ENCODE data around the gene KANSL3.
"Not testable (repeated sequence)": the region's sequence is repeated elsewhere in the genome, so short reads cannot be mapped to it uniquely, and the experiment has no call there.

KANSL3 gene

DNA sequence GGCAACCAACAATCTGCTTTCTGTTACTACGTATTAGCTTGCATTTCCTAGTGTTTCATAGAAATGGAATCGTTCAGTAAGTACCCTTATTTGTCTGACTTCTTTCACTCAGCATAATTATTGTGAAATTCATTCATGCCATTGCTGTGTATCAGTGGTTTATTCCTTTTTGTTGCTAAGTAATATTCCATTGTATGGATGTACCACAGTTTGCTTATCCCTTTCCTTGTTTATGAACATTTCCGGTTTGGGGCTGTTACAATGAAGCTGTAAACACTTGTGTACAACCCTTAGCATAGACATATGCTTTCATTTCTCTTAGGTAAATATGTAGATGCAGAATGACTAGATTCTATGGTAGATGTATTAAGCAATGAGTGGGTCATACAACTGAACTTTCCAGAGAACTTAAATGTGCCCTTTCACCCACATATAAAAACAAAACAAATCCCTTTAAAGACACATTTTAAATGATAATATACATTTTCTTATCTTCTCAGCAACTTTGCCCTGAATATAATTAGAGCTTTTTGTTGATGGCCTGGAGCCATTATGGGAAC, 26.3 kb upstream of the KANSL3 start:
- no peaks in the 10 kb centered on the region for H3K36me3 Mint-ChIP-seq
- DNase-seq (ENCODE audit: low spot score in 2 of 2): no peak
- H3K27ac Mint-ChIP-seq: no peak overlapping the region
- H3K4me3 Mint-ChIP-seq: no peak overlapping the region
- no peak for ATAC-seq
- H3K9me3 Mint-ChIP-seq: no peaks in the 10 kb centered on the region
- no peaks in the 10 kb centered on the region for H3K4me1 Mint-ChIP-seq

DNA sequence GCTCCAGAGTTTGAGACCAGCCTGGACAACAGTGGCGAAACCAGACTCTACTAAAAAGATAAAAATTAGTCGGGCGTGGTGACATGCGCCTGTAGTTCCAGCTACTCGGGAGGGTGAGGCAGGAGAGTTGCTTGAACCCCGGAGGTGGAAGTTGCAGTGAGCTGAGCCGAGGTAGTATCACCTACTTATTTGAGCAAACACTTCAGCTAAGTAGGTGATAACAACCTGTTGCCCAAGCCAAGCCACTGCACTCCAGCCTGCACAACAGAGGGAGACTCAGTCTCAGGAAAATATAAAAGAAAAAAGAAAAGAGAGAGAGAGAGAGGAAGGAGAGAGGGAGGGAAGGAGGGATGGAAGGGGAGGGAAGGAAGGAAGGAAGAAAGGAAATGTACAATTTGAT, 25.7 kb upstream of the KANSL3 start:
- no peaks in the 10 kb centered on the region for H3K4me1 Mint-ChIP-seq

GRCh38 chr2:96663177-96663576, 25.1 kb upstream of the KANSL3 start:
- DNase-seq (ENCODE audit: low spot score in 2 of 2) (no peak), ATAC-seq (no peak)
- no peak overlapping the region for H3K4me3 Mint-ChIP-seq
- H3K9me3 Mint-ChIP-seq: no peaks in the 10 kb centered on the region
- H3K36me3 Mint-ChIP-seq: no peaks in the 10 kb centered on the region
- H3K4me1 Mint-ChIP-seq: no peaks in the 10 kb centered on the region
- no peak overlapping the region for H3K27ac Mint-ChIP-seq

More for the DNA sequence above, 25.7 kb upstream of the KANSL3 start:
- H3K9me3 Mint-ChIP-seq: no peaks in the 10 kb centered on the region
- H3K27ac Mint-ChIP-seq: no peak overlapping the region
- DNase-seq (ENCODE audit: low spot score in 2 of 2): no peak
- H3K36me3 Mint-ChIP-seq: no peaks in the 10 kb centered on the region
- H3K4me3 Mint-ChIP-seq: no peak overlapping the region
- no peak for ATAC-seq

GRCh38 chr2:96662360-96662759, 24.2 kb upstream of the KANSL3 start:
- DNase-seq (ENCODE audit: low spot score in 2 of 2) (no peak), ATAC-seq (no peak)
- Mint-ChIP-seq H3K4me3 (no peak overlapping the region), H3K4me1 (no peaks in the 10 kb centered on the region), H3K36me3 (no peaks in the 10 kb centered on the region), H3K27ac (no peak overlapping the region), H3K9me3 (no peaks in the 10 kb centered on the region)

DNA sequence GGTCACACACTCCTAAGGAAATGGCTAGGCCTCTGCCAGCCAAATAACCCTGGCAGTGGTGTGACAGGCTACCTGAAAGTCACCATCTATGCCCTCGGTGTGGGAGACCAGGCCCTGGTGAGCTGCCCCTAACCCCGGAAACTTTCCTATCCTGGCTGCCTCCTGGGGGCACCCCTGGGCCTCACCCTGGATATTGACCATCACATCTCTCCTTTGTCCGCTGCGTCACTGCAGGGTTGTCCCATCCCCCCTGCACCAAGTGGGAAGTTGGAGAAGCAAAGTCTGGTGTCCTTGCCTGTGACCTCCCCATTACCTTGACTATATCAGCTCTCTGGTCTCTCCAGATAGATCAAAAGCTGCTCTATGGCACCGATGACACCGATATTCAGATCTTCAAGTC, 23.2 kb upstream of the KANSL3 start:
- H3K27ac Mint-ChIP-seq: no peak overlapping the region
- ATAC-seq: no peak
- DNase-seq (ENCODE audit: low spot score in 2 of 2): no peak
- H3K4me3 Mint-ChIP-seq: no peak overlapping the region
- H3K9me3 Mint-ChIP-seq: no peaks in the 10 kb centered on the region
- H3K4me1 Mint-ChIP-seq: no peaks in the 10 kb centered on the region
- H3K36me3 Mint-ChIP-seq: no peaks in the 10 kb centered on the region

- Mint-ChIP-seq H3K36me3 (no peaks in the 10 kb centered on the region), H3K27ac (no peak overlapping the region), H3K4me1 (no peaks in the 10 kb centered on the region), H3K4me3 (no peak overlapping the region), H3K9me3 (no peaks in the 10 kb centered on the region)
- ATAC-seq (no peak), DNase-seq (ENCODE audit: low spot score in 2 of 2) (no peak)
These were observed 18.4 kb upstream of the KANSL3 start for GRCh38 chr2:96656540-96656939.

- Mint-ChIP-seq H3K27ac (no peak overlapping the region), H3K4me3 (no peak overlapping the region), H3K4me1 (no peaks in the 10 kb centered on the region), H3K9me3 (no peaks in the 10 kb centered on the region), H3K36me3 (no peaks in the 10 kb centered on the region)
- ATAC-seq (no peak), DNase-seq (ENCODE audit: low spot score in 2 of 2) (no peak)
These were observed 17.4 kb upstream of the KANSL3 start for GRCh38 chr2:96655526-96655925.

DNA sequence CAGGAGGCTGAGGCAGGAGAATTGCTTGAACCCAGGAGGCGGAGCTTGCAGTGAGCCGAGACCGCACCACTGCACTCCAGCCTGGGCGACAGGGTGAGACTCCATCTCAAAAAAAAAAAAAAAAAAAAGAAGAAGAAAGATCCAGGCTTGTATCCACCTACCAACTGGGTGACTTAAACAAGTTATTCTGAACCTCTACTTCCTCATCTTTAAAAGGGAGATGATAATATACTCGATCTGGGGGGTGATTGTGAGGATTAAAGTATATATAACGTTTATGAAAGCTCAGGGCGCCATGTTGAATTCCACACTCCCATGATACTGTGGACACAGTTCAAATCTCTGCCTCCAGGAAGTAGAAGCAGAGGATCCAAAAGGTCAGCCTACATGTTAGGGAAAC, 16.7 kb upstream of the KANSL3 start:
- DNase-seq (ENCODE audit: low spot score in 2 of 2); H3K4me3 Mint-ChIP-seq; H3K4me1 Mint-ChIP-seq; H3K36me3 Mint-ChIP-seq; H3K9me3 Mint-ChIP-seq; H3K27ac Mint-ChIP-seq; ATAC-seq: not testable (repeated sequence)

GRCh38 chr2:96651793-96652192, 13.7 kb upstream of the KANSL3 start:
- DNase-seq (ENCODE audit: low spot score in 2 of 2): no peak
- Mint-ChIP-seq H3K36me3 (no peaks in the 10 kb centered on the region), H3K9me3 (no peaks in the 10 kb centered on the region), H3K27ac (no peak overlapping the region), H3K4me1 (no peaks in the 10 kb centered on the region), H3K4me3 (no peak overlapping the region)
- no peak for ATAC-seq

GRCh38 chr2:96649342-96649741, 11.2 kb upstream of the KANSL3 start:
- Mint-ChIP-seq H3K36me3 (no peaks in the 10 kb centered on the region), H3K9me3 (no peaks in the 10 kb centered on the region), H3K27ac (no peak overlapping the region), H3K4me1 (no peaks in the 10 kb centered on the region), H3K4me3 (no peak overlapping the region)
- ATAC-seq (no peak), DNase-seq (ENCODE audit: low spot score in 2 of 2) (no peak)

- Mint-ChIP-seq H3K9me3 (no peaks in the 10 kb centered on the region), H3K4me1 (no peaks in the 10 kb centered on the region), H3K36me3 (no peaks in the 10 kb centered on the region), H3K27ac (no peak overlapping the region), H3K4me3 (no peak overlapping the region)
- DNase-seq (ENCODE audit: low spot score in 2 of 2): no peak
- no peak for ATAC-seq
These were observed 10.3 kb upstream of the KANSL3 start for GRCh38 chr2:96648306-96648930.

DNA sequence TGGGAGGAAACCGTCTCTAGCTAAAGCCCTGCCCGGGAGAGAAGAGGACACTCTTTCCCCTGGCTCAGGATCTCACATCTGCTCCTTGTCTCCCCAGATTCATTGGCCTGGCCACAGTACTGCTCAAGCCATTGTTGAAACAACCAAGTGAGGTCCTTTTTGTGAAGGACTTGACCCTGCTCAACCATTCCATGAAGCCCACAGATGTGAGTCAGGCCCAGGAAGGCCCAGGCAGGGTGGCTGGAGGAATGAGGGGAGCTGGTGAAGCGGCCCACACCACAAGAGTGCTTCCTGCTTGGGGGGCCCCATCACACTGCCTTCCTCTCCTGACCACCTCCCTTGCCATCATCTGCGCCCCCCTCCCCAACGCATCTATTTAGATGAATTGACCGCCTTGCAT, 9.6 kb upstream of the KANSL3 start:
- ATAC-seq: no peak
- DNase-seq (ENCODE audit: low spot score in 2 of 2): no peak
- Mint-ChIP-seq H3K36me3 (no peaks in the 10 kb centered on the region), H3K4me1 (no peaks in the 10 kb centered on the region), H3K9me3 (no peaks in the 10 kb centered on the region), H3K27ac (peak overlapping the region; percentile 30), H3K4me3 (no peak overlapping the region)

- H3K9me3 Mint-ChIP-seq: no peaks in the 10 kb centered on the region
- ATAC-seq: no peak
- no peak within 1 kb of the TSS for H3K27ac Mint-ChIP-seq
- peaks cover 7% of the 10 kb centered on the region for H3K36me3 Mint-ChIP-seq
- no peaks in the 10 kb centered on the region for H3K4me1 Mint-ChIP-seq
- DNase-seq (ENCODE audit: low spot score in 2 of 2): no peak
- H3K4me3 Mint-ChIP-seq: no peak within 1 kb of the TSS
These were observed 4.7 kb upstream of the KANSL3 start, which contains the start of gene FER1L5 for GRCh38 chr2:96642564-96643360. Gene FER1L5, plus strand, starts transcription at chr2:96642764. Its CDS starts 73 bp downstream, at chr2:96642837.

GRCh38 chr2:96637385-96638143, 548 bp downstream of the KANSL3 start:
- DNase-seq (ENCODE audit: low spot score in 2 of 2): peak in 1 of 2 donors; percentile 86
- peak; percentile 90 for ATAC-seq
- Mint-ChIP-seq H3K4me3 (peak overlapping the region; percentile 90), H3K9me3 (no peaks in the 10 kb centered on the region), H3K36me3 (peaks cover 59% of the 10 kb centered on the region), H3K4me1 (peaks cover 30% of the 10 kb centered on the region), H3K27ac (peak overlapping the region; percentile 97)

GRCh38 chr2:96636551-96637171, 1.5 kb downstream of the KANSL3 start:
- Mint-ChIP-seq H3K9me3 (no peaks in the 10 kb centered on the region), H3K27ac (peak overlapping the region; percentile 97)

More at GRCh38 chr2:96636551-96637171, 1.5 kb downstream of the KANSL3 start:
- Mint-ChIP-seq H3K36me3 (peaks cover 68% of the 10 kb centered on the region), H3K4me1 (peaks cover 30% of the 10 kb centered on the region), H3K4me3 (peak overlapping the region; percentile 90)
- ATAC-seq: no peak
- no peak for DNase-seq (ENCODE audit: low spot score in 2 of 2)
